NCI-H460 (cell line): ENCODE results near the gene NRXN3. TPM values are rescaled to one million over a fixed set of nuclear protein-coding genes. Genes with fewer than 3 reads are reported as not detected.
"Not testable (repeated sequence)": the region's sequence is repeated elsewhere in the genome, so short reads cannot be mapped to it uniquely, and the experiment has no call there.

Experiments used
- DNase-seq: peaks from one replicate; pipeline ENCODE4 v3.0.0-alpha.2; 2016; ENCODE audit warnings: low read depth; ENCODE audit errors: extremely low read depth
- total RNA-seq: library from RNA; depleted of rRNA; stranded (reverse); fragments of >200 nt; shearing (Covaris generic); gene quantifications from 2 replicates; pipeline ENCODE4 v1.2.3, GENCODE V29; 2014

The NRXN3 gene
- total RNA-seq, 1 experiment from 2014 or later: 6.6 TPM

GRCh38 chr14:78455896-78456435, 285.8 kb downstream of the NRXN3 start:
- DNase-seq: no peak

GRCh38 chr14:78469947-78470346, 299.8 kb downstream of the NRXN3 start:
- no peak for DNase-seq

GRCh38 chr14:78479127-78479780, 309.1 kb downstream of the NRXN3 start:
- no peak for DNase-seq

GRCh38 chr14:78484028-78484427, 313.9 kb downstream of the NRXN3 start:
- no peak for DNase-seq

GRCh38 chr14:78486081-78486480, 315.9 kb downstream of the NRXN3 start:
- DNase-seq: no peak

- no peak for DNase-seq
Measured at GRCh38 chr14:78486621-78487020, 316.4 kb downstream of the NRXN3 start.

GRCh38 chr14:78487573-78487972, 317.4 kb downstream of the NRXN3 start:
- DNase-seq: not testable (repeated sequence)

GRCh38 chr14:78488938-78489337, 318.8 kb downstream of the NRXN3 start:
- DNase-seq: no peak

GRCh38 chr14:78491048-78491447, 320.9 kb downstream of the NRXN3 start:
- DNase-seq: no peak

- DNase-seq: no peak
Measured at GRCh38 chr14:78498062-78498595, 328.0 kb downstream of the NRXN3 start.

GRCh38 chr14:78501909-78502308, 331.7 kb downstream of the NRXN3 start:
- no peak for DNase-seq

GRCh38 chr14:78508023-78508422, 337.9 kb downstream of the NRXN3 start:
- DNase-seq: no peak

- no peak for DNase-seq
Measured at GRCh38 chr14:78509516-78509915, 339.3 kb downstream of the NRXN3 start.

GRCh38 chr14:78512021-78512420, 341.8 kb downstream of the NRXN3 start:
- DNase-seq: no peak

GRCh38 chr14:78519863-78520262, 349.7 kb downstream of the NRXN3 start:
- no peak for DNase-seq

- no peak for DNase-seq
Measured at GRCh38 chr14:78524196-78524595, 354.0 kb downstream of the NRXN3 start.

GRCh38 chr14:78524766-78525165, 354.6 kb downstream of the NRXN3 start:
- DNase-seq: no peak

- DNase-seq: peak; percentile 13
Measured at GRCh38 chr14:78530078-78530477, 359.9 kb downstream of the NRXN3 start.

- no peak for DNase-seq
Measured at GRCh38 chr14:78534141-78534540, 364.0 kb downstream of the NRXN3 start.

- DNase-seq: no peak
Measured at GRCh38 chr14:78535041-78535440, 364.9 kb downstream of the NRXN3 start.

GRCh38 chr14:78541788-78542187, 371.6 kb downstream of the NRXN3 start:
- not testable (repeated sequence) for DNase-seq

- no peak for DNase-seq
Measured at GRCh38 chr14:78543433-78543832, 373.3 kb downstream of the NRXN3 start.
